GM15510 (cell line): ENCODE data around the gene BLVRB.

Source experiments
- POLR2A ChIP-seq: IDR thresholded peaks from 3 replicates; pipeline ENCODE4 v1.6.1; 2011; ENCODE audit warnings: borderline replicate concordance; ENCODE audit not compliant: insufficient read length; ENCODE audit errors: extremely low read depth

Gene BLVRB

DNA sequence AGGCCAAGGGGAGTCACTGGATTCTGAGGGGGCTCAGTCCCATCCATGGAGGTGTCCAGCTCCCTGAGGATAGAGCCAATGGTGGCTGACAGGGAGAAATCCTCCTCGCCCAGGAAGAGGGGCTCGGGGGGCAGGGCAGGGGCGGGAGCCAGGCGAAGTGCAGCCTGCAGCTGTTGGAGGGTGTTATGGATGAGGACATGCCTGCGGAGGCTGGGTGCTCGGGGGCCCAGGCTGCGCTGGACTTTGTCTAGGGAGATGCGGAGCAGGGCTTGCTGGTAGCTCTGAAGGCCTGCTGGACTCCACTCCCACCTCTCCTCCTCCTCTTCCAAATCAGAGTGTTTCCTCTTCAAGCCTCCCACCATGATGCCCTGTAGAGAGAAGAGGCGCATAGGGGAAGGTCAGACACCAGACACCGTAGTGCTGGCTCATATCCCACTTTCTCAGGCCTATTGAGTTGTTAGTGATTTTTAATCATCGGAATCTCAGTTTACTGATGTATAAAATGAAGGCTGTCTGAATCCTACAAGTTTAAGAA is 23.8 kb downstream of the BLVRB start:
- TF ChIP-seq POLR2A = no peak

DNA sequence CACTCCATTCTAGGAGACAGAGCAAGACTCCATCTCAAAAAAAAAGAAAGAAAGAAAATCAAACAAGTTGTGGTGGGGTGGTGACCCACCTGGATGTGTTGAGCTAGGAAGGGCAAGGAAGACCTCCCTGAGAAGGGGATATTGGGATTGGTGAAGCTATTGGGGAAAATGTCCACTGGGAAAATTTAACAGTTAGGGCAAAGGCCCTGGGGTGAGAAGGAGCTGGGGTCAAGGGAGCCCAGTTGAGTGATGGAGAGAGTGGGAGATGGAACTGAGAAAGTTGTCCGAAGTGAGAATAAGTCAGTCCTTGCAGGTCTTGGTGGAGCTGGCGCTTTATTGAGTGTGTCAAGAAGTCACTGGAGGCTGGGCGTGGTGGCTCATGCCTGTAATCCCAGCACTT is 27.3 kb downstream of the BLVRB start:
- no peak for TF ChIP-seq POLR2A

DNA sequence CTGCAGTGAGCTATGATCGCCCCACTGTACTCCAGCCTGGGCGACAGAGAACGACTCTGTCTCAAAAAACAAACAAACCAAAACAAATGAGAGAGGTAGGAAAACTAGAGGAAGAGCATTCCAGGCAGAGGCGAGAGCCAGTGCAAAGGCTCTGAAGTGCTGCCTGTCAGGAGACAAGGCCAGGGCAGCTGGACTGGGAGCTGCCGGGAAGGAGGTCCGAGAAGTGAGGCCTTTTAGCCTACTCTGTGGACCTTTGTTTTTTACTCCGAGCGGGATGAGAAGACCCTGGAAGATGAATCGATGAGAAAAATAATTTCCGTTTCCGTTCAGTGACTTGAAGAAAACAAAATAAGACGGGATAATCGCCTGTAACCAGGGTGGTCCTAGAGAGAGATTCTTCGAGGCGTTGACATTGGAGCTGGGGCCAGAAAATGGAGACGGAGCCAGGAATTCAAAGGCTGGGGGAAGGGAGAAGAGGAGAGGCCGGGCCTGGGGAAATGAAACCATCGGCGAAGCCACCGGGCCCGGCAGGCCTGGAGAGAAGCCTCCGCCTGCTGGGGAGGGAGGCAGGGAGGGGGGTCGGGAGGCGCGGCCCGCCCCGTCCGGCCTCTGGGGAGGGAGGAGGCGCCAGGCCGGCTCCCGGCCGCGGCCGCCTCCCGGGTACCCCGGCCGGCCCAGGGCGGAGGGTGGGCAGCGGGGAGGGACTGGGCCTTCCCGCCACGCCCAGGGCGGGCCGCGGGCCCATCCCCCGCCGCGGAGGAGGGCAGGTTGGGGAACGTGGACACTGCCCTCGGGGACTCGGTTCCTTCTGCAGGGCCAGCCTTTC is 31.9 kb downstream of the BLVRB start:
- peak; percentile 47 for TF ChIP-seq POLR2A

DNA sequence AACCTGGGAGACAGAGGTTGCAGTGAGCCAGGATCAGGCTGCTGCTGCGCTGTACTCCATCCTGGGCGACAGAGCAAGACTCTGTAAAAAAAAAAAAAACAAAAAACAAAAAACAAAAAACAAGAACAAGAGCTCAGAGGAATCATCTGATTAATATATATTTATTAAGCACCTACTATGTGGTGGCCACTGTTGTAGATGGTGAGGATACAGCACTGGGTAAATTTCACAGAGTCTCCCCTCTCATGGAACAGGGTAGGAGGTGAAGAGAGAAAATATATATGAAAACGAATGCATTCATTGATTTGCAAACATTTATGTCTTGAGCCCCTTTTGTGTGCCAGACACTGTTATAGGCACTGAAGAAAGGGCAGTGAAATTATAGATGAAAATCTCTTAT is 33.8 kb downstream of the BLVRB start:
- TF ChIP-seq POLR2A = no peak

DNA sequence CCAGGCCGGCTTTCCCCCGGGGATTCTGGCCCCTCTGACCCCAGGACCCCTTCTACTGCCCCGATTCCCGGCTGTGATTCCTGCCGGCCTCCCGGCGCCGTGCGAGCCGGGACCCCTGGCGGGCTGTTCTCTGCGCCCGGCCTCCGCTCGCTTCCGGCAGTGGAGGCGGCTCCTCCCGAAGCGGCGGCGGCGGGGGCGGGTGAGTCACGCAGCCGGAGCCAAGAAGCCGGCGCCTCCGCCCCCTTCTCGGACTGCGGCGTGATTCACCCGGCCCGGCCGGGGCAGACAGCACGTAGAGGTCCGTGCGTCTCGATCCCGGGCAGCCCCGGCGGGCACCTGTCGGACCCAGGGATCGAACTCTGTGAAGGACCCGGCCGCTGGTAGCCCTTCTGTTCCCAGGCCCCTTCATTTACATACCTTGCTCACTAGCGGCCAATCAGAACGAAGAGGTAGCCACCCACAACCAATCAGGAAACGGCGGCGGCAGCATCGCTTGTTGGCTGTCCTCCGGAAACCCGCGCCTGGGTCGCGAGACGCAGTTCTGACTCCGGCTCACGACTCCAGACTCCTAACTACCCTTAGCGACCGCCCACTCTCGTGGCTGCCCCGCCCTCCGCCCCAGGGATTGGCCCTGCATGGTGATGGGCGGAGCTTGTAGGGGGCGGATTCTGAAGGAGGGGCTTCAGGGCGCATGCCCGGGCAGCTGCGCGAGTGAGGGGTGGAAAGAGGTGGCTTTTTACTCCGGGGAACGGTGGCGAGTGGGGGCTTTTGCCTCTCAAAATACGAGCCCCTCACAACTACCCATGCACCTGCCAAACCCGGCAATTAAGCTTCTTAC is 39.9 kb downstream of the BLVRB start, which contains the start of gene SERTAD1:
Gene SERTAD1 (minus strand): TSS at position 543 of the 838 bp plus-strand sequence. CDS start 2,446 bp downstream, outside the sequence.
- peak; percentile 99 for TF ChIP-seq POLR2A

DNA sequence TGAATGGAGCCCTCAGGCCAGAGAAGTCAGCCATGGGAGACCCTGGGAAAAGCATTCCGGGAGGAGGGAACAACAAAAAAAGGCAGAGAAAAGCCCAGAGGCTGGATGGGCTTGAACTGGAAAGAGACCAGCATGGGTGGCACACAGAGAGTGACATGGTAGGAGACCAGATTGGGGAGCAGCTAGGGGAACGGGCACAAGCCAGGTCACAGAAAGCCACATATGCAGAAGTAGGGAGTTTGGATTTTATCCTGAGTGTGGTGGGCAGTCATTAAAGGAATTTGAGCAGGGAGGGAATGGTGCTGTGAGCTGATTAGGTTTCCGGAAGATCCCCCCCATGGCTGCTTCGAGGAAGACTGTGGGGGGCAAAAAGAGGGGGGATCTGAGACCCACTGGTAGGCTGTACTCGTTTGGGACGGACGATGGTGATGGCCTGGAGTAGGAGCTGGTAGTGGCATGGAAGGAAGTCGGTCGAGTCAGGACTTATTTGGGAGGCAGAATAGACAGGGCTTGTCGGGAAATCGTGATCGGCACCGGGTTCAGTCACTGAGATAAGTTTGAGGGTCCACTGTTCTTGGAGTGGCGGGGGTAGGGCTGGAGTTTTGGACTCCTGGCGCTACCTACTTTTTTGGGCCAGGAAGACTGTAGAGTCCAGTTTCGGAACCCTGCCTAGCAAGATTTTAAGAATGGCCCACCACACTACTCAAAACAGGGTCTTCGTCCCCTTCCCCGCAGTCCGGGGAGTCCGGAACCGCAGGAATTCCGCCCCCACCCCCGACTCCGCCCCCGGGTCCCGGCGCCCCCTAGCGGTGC is 40.7 kb downstream of the BLVRB start:
- no peak for TF ChIP-seq POLR2A

DNA sequence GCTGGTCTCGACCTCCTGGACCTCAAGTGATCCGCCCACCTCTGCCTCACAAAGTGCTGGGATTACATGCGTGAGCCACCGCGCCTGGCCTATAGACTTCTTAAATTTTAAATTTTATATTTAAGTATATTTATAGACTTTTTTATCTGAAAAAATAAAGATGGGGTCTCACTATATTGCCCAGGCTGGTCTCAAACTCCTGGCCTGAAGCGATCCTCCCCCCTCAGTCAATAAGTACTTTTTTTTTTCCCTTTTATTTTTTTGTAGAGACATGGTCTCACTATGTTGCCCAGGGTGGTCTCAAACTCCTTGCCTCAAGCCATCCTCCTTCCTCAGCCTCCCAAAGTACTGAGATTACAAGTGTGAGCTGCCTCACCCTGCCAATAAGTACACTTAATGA is 41.6 kb downstream of the BLVRB start:
- TF ChIP-seq POLR2A = no peak

DNA sequence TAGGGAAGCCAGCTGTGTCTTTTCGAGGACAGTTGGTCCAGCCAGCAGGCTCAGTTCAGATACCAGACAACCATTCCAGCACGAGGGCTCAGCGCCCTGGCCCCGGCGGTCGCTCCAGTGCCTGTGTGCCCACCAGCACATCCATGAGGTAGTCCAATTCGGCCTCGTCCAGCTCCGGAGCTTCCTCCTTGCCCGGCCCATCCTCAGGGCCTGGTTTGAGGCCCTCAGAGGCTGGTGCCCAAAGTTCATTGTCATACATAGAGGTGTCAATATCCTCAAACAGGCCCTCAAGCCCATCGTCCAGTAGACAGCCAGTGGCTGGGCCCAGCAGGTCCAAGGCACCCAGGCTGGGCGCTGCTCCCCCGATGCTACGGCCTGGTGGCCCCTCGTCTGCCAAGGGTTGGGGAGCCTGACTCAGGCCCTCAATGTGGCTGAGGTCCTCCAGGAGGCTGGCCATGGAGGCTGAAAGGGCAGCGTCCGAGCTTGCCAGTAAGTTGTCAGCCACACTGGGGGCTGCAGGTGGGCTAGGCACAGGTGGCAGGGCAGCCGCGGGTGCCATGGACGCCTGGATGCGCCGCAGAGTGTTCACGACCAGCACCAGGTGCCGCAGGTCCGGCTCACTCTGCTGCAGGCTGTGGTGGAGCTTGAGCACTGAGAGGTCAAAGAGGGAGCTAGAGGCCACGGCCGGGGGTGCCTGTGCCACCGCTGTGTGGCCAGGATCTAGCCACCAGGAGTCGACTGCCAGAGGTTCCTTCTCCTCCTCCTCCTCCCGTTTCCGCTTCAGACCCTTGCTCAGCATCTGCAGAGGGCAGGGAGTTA is 42.6 kb downstream of the BLVRB start:
- no peak for TF ChIP-seq POLR2A

DNA sequence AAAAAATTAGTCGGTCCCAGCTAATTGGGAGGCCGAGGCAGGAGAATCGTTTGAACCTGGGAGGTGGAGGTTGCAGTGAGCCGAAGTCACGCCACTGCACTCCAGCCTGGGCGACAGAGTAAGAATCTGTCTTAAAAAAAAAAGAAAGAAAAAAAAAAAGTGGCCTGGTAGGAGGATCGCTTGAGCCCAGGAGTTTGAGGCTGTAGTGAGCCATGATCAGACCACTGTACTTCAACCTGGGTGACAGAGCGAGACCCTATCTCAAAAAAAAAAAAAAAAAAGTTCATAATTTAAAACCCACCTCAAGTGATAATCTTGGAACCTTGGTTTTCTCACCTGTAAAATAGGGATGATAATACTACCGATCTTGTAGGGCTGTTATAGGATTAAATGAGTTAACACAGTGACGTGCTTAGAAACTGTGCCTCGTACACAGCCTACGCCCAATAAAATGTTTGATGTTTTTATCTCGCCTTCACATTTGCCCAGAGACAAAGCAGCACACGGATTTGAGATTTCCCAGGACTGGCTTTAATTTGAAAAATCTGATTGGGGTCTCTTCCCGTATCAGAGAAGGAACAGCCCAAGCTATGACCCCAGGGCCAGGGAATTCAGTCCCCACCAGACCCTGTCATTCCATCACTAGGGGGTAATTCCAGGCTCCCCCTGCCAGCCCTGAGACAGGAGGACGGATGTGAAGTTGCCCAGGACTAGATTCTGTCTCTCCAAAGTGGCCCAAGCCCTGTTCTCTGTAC is 43.4 kb downstream of the BLVRB start:
- TF ChIP-seq POLR2A = no peak

DNA sequence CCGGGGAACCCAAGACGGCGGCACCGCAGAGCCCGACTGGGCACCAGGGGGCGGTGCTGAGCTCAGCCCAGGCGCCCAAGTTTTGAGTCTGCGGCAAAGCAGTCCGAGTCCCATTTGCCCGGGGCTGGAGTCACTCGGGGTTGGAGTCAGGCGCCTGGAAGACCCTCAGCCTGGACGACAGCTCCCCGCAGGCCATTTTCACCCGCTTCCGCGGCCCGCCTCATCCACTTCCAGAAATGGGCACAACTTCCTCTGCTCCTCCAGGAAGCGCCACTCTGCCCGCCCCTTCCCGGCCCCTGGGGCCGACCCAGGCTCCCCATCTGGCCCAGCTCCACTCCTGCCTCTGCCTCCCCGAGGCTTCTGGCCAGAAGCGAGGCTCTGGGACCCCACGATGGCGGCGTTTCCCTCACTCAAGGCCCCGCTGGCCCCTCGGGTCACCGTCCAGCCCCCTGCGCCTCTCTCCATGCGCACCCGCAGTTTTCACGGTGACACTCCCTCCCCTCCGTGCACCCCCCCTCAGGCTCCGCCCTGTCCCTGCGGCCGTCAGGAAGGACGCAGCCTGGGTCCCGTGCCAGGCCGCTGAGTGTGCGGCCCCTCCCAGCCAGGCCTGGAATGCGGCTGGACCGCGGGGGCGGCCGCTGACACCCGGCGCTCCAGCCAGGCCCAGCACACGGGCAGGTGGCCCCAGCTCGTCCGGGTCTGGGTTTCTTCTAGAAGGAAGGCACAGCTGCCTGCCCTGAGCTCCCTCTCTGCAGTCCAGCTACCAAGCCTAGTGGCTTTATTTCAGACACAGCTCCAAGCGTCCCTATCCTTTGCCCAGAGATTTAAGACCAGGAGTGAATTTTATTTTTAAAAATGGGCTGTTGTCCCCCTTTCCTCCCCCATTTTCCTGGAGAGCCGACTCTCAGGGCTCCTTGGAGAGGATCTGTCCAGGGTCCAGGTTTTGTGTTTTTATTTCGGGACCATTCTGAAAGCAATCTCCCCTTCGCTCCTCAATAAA is 44.5 kb downstream of the BLVRB start:
- TF ChIP-seq POLR2A = peak; percentile 79

DNA sequence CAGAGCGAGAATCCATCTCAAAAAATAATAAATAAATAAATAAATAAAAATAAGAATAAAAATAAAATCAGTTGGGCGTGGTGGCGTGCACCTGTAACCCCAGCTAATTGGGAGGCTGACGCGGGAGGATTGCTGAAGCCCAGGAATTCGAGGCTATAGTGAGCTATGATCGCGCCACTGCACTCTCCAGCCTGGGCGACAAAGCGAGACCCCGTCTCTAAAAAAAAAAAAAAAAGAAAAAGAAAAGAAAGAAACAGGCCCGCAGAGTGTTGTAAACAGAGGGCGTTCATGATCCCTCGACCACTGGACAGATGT is 45.1 kb downstream of the BLVRB start:
- TF ChIP-seq POLR2A = no peak

DNA sequence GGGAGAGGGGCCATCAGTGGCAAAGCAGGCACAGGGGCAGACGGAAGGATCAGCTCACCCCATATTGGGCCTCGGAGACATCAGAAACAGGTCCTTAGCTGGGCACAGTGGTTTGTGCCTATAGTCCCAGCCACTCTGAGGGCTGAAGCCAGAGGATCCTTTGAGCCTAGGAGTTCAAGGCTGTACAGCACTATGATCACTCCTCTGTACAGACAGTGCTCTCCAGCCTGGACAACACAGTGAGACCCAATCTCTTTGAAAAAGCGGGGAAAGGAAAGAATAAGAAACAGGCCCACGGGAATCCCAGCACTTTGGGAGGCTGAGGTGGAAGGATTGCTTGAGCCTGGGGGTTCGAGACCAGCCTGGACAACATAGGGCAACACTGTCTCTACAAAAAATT is 45.8 kb downstream of the BLVRB start:
- no peak for TF ChIP-seq POLR2A
